ENCODE results near the gene REV1. TPM values are rescaled to one million over a fixed set of nuclear protein-coding genes. Genes with fewer than 3 reads are reported as not detected.

Gene REV1
- polyA plus RNA-seq (2013, experiment 1 of 2), result 19.5 TPM
- polyA plus RNA-seq (2013, experiment 2 of 2), result 17.9 TPM

DNA sequence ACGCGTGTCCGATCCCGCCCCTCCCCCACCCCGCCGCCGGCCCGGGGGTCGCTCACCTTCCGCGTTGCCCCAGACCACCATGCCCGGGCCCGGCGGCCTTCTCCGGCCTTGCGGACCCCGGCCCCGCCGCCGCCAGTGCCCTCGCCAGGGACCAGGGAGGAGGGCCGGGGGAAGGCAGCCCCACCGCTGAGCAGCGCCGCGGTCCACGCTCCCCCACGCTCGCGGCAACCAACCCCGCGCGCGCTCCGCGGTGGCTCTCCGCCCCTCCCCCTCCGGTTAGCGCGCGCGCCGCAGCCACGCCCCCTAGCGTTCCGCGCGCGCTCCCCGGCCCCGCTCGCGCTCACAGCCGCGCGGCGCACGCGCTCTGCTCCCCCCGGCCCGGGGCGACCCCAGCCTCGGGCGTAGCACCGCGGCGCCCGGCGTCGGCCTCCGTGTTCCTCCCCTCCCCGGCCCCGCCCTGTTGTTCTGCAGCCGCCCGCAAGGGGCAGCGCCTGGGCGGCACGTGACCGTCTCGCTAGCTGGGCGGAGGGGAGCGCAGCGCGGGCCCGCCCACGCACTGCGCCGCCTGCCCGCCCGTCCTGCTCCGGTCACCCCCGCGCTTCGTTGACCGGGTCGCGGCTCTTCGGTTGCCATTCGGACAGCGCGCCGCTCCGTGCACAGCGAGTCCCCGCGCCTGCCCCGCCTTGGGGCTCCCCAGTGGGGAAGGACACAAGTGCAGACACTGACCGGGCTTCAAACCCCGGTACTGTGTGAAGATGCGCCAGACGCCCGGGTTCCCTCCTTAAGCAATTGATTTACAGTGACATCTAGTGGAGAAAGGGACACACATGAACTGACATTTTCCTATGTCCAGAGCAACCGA, at the start of gene REV1:
REV1 (minus strand) TSS at position 257 of the 862 bp plus-strand sequence. CDS start 25,042 bp downstream, outside the sequence.
- Histone ChIP-seq H3K36me3 (ENCODE audit: insufficient read depth, low read length) (no peaks in the 10 kb centered on the region), H3K27me3 (ENCODE audit: insufficient read depth, low read length) (no peaks in the 10 kb centered on the region), H3K4me1 (ENCODE audit: insufficient read depth, low read length) (peaks cover 21% of the 10 kb centered on the region; the same call in 1 of the 2 replicates), H3K4me3 (ENCODE audit: low read length) (peak within 1 kb of the TSS; percentile 73), H3K27ac (ENCODE audit: low read depth, low read length) (peak within 1 kb of the TSS; percentile 92), H3K9ac (ENCODE audit: low read depth, low read length) (peak within 1 kb of the TSS; percentile 82), H3K9me3 (ENCODE audit: insufficient read depth, low read depth, low read length) (no peaks in the 10 kb centered on the region)
- WGBS, result under 1% methylated on average over 113 of the region's 113 CpGs

GRCh38 chr2:99537910-99538485, 48.2 kb upstream of the REV1 start:
- Histone ChIP-seq H3K9ac (ENCODE audit: low read depth, low read length) (no peak overlapping the region), H3K4me1 (ENCODE audit: insufficient read depth, low read length) (no peaks in the 10 kb centered on the region), H3K4me3 (ENCODE audit: low read length) (no peak overlapping the region), H3K9me3 (ENCODE audit: insufficient read depth, low read depth, low read length) (peaks cover 10% of the 10 kb centered on the region), H3K27ac (ENCODE audit: low read depth, low read length) (no peak overlapping the region), H3K27me3 (ENCODE audit: insufficient read depth, low read length) (no peaks in the 10 kb centered on the region), H3K36me3 (ENCODE audit: insufficient read depth, low read length) (no peaks in the 10 kb centered on the region)
- WGBS, result 97% methylated on average over 4 of the region's 4 CpGs

DNA sequence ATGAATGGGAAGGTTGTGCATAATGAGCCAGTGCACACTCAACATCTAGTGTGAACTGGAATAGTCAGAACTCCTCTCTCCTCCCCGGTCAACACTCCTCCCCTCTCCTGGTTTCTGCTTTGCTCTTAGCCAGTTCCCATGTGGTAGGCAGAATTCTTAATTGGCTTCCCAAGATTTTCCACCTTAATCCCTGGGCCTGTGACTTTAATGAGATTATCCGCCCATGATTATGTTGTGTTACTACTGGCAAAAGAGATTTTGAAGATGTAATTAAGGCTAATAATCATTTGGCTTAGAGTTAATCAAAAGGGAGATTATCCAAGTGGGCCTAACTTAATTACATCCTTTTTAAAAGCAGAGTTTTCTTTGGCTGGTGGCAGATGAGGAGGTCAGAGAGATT, 34.2 kb upstream of the REV1 start:
- H3K9ac ChIP-seq (ENCODE audit: low read depth, low read length), result no peak overlapping the region
- no peaks in the 10 kb centered on the region for H3K36me3 ChIP-seq (ENCODE audit: insufficient read depth, low read length)
- H3K27ac ChIP-seq (ENCODE audit: low read depth, low read length), result no peak overlapping the region
- no peaks in the 10 kb centered on the region for H3K4me1 ChIP-seq (ENCODE audit: insufficient read depth, low read length)
- peaks cover 3% of the 10 kb centered on the region; the same call in 1 of the 2 replicates for H3K27me3 ChIP-seq (ENCODE audit: insufficient read depth, low read length)
- H3K4me3 ChIP-seq (ENCODE audit: low read length), result no peak overlapping the region
- no peaks in the 10 kb centered on the region for H3K9me3 ChIP-seq (ENCODE audit: insufficient read depth, low read depth, low read length)
- WGBS, result 82% methylated on average over 2 of the region's 2 CpGs

DNA sequence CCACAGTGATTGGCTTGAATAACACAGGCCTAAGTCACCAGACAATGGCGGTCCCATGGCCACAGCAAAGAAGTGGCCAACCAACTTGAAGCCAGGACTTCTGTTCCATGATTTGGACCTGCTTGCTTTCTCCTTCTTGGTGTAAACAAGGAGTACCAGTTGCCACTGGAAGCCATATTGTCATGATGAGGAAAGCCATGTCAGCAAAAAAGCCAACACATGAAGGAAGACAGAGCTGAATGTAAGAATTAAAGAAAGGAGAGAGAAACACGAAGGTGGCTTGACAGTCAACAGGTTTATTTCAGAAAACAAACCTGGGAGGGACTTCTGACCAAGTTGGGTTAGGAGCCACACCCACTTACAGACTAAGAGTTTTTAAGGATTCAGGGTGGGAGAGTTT, 32.3 kb upstream of the REV1 start:
- H3K27me3 ChIP-seq (ENCODE audit: insufficient read depth, low read length), result peaks cover 3% of the 10 kb centered on the region; the same call in 1 of the 2 replicates
- no peaks in the 10 kb centered on the region for H3K36me3 ChIP-seq (ENCODE audit: insufficient read depth, low read length)
- 92% methylated on average over 2 of the region's 2 CpGs for WGBS
- H3K27ac ChIP-seq (ENCODE audit: low read depth, low read length), result no peak overlapping the region
- no peak overlapping the region for H3K9ac ChIP-seq (ENCODE audit: low read depth, low read length)
- no peaks in the 10 kb centered on the region for H3K9me3 ChIP-seq (ENCODE audit: insufficient read depth, low read depth, low read length)
- H3K4me3 ChIP-seq (ENCODE audit: low read length), result no peak overlapping the region
- H3K4me1 ChIP-seq (ENCODE audit: insufficient read depth, low read length), result no peaks in the 10 kb centered on the region

DNA sequence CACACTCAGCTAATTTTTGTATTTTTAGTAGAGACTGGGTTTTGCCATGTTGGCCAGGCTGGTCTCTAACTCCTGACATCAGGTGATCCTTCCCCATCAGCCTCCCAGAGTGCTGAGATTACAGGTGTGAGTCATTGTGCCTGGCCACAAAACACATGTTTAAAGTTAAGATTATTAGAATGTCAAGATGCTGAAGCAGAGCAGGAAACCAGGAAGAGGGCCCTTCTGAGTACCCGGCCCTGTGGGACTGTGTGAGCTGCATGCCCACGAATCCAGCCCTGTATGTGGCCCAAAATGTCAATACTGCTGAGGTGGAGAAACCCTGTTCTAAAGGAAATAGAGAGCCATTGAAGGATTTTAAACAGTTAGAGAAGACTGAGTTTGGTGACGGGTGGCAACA, 31.0 kb upstream of the REV1 start:
- no peak overlapping the region for H3K27ac ChIP-seq (ENCODE audit: low read depth, low read length)
- H3K4me3 ChIP-seq (ENCODE audit: low read length), result no peak overlapping the region
- 86% methylated on average over 3 of the region's 3 CpGs for WGBS

DNA sequence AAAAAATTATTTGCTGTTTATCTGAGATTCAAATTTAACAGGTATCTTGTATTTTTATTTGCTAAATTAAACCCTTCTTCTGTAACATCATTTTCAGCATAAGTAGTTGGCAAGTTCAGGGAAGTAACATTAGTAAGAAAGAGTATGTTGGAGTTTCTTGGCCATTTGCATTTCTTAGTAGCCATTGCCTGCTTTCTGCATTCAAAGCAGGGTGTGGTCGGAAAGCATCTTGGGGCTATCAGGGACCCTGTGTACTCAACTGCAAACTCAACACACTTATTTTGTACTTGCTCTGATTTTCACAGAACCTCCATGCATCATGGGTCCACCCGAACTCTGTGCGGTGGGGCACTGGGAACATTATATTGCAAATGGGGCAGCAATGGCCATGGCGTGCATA, 30.4 kb upstream of the REV1 start:
- Histone ChIP-seq H3K9ac (ENCODE audit: low read depth, low read length) (no peak overlapping the region), H3K27me3 (ENCODE audit: insufficient read depth, low read length) (peaks cover 3% of the 10 kb centered on the region; the same call in 1 of the 2 replicates), H3K4me3 (ENCODE audit: low read length) (no peak overlapping the region), H3K4me1 (ENCODE audit: insufficient read depth, low read length) (no peaks in the 10 kb centered on the region), H3K36me3 (ENCODE audit: insufficient read depth, low read length) (no peaks in the 10 kb centered on the region), H3K27ac (ENCODE audit: low read depth, low read length) (no peak overlapping the region), H3K9me3 (ENCODE audit: insufficient read depth, low read depth, low read length) (no peaks in the 10 kb centered on the region)
- 94% methylated on average over 4 of the region's 4 CpGs for WGBS

More for the DNA sequence above, 31.0 kb upstream of the REV1 start:
- Histone ChIP-seq H3K9ac (ENCODE audit: low read depth, low read length) (no peak overlapping the region), H3K27me3 (ENCODE audit: insufficient read depth, low read length) (peaks cover 3% of the 10 kb centered on the region; the same call in 1 of the 2 replicates), H3K4me1 (ENCODE audit: insufficient read depth, low read length) (no peaks in the 10 kb centered on the region), H3K36me3 (ENCODE audit: insufficient read depth, low read length) (no peaks in the 10 kb centered on the region), H3K9me3 (ENCODE audit: insufficient read depth, low read depth, low read length) (no peaks in the 10 kb centered on the region)

DNA sequence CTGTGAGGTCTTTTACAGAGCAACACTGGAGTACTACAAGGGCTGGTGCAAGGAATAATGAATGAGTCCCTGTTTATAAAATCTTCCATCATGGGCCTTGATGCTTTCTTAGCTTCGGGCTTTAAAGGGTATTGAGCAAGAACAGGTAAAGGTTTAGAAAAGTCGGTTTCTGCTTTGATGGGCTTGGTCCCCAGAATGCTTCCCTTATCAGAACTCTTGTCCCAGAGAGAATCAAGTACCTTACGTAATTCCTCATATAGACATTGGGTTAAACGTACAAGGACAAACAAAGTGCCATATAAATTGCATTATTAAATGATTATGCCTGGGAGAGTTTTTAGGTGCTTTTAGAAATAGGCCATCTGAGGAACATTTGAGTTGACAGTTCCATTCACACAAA, 24.5 kb upstream of the REV1 start:
- Histone ChIP-seq H3K36me3 (ENCODE audit: insufficient read depth, low read length) (no peaks in the 10 kb centered on the region), H3K4me1 (ENCODE audit: insufficient read depth, low read length) (no peaks in the 10 kb centered on the region), H3K9ac (ENCODE audit: low read depth, low read length) (no peak overlapping the region), H3K27me3 (ENCODE audit: insufficient read depth, low read length) (no peaks in the 10 kb centered on the region), H3K27ac (ENCODE audit: low read depth, low read length) (no peak overlapping the region), H3K4me3 (ENCODE audit: low read length) (no peak overlapping the region), H3K9me3 (ENCODE audit: insufficient read depth, low read depth, low read length) (no peaks in the 10 kb centered on the region)
- WGBS, result 98% methylated on average over 4 of the region's 4 CpGs

DNA sequence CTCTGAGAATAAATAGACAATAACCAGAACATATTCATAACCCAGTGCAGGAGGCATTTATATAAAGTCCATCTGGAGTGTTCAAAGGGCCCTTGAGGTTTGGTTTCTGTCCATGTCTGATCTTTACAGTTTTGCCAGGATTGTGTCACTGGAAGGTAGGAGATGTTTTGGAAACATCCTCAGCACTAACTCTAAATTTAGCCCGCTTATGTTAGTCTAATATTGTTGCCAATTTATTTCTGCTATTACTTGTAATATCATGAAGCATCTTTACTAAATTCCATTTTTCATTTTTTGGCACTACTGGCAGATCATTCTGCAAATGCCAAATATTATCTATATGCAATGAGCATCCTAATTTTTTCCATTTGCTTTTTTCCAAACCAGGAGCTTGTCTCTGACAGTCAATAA, 22.4 kb upstream of the REV1 start:
- no peak overlapping the region for H3K9ac ChIP-seq (ENCODE audit: low read depth, low read length)
- H3K9me3 ChIP-seq (ENCODE audit: insufficient read depth, low read depth, low read length), result no peaks in the 10 kb centered on the region
- H3K4me1 ChIP-seq (ENCODE audit: insufficient read depth, low read length), result no peaks in the 10 kb centered on the region
- H3K27me3 ChIP-seq (ENCODE audit: insufficient read depth, low read length), result no peaks in the 10 kb centered on the region
- H3K27ac ChIP-seq (ENCODE audit: low read depth, low read length), result no peak overlapping the region
- no CpG with 5 or more reads among the region's 1 CpG for WGBS
- no peak overlapping the region for H3K4me3 ChIP-seq (ENCODE audit: low read length)
- no peaks in the 10 kb centered on the region for H3K36me3 ChIP-seq (ENCODE audit: insufficient read depth, low read length)

DNA sequence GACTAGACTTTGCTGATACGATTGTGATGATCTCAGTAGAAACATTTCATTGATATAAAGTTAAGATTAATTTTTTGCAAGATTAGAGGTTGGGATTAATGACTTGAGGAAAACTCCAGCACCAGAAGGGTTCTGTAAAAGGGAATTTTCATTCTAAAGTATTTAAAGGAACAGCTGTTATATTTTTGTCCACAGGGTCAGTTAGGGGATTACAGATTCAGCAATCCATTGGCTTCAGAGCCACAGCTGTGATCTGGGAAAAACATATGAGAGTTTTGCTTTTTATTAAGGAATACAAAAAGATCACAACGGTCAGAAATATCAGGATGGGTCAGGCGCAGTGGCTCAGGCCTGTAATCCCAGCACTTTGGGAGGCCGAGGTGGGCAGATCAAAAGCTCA, 19.6 kb upstream of the REV1 start:
- Histone ChIP-seq H3K36me3 (ENCODE audit: insufficient read depth, low read length) (no peaks in the 10 kb centered on the region), H3K27me3 (ENCODE audit: insufficient read depth, low read length) (no peaks in the 10 kb centered on the region), H3K9me3 (ENCODE audit: insufficient read depth, low read depth, low read length) (no peaks in the 10 kb centered on the region), H3K4me3 (ENCODE audit: low read length) (no peak overlapping the region), H3K4me1 (ENCODE audit: insufficient read depth, low read length) (no peaks in the 10 kb centered on the region), H3K9ac (ENCODE audit: low read depth, low read length) (no peak overlapping the region), H3K27ac (ENCODE audit: low read depth, low read length) (no peak overlapping the region)
- 97% methylated on average over 4 of the region's 4 CpGs for WGBS

GRCh38 chr2:99507937-99508818, 18.4 kb upstream of the REV1 start:
- WGBS, result 94% methylated on average over 6 of the region's 7 CpGs
- Histone ChIP-seq H3K9ac (ENCODE audit: low read depth, low read length) (no peak overlapping the region), H3K27ac (ENCODE audit: low read depth, low read length) (no peak overlapping the region)

More at GRCh38 chr2:99507937-99508818, 18.4 kb upstream of the REV1 start:
- Histone ChIP-seq H3K4me3 (ENCODE audit: low read length) (no peak overlapping the region), H3K36me3 (ENCODE audit: insufficient read depth, low read length) (no peaks in the 10 kb centered on the region), H3K9me3 (ENCODE audit: insufficient read depth, low read depth, low read length) (no peaks in the 10 kb centered on the region), H3K4me1 (ENCODE audit: insufficient read depth, low read length) (no peaks in the 10 kb centered on the region), H3K27me3 (ENCODE audit: insufficient read depth, low read length) (no peaks in the 10 kb centered on the region)
